CD1c-positive myeloid dendritic cell (primary cell): ENCODE data around the gene KRT31.
"Not testable (repeated sequence)": the region's sequence is repeated elsewhere in the genome, so short reads cannot be mapped to it uniquely, and the experiment has no call there.

ENCODE experiments used
- DNase-seq: peaks from one replicate; pipeline ENCODE4 v3.0.0-alpha.2; 2016; ENCODE audit errors: extremely low spot score

KRT31 gene

DNA sequence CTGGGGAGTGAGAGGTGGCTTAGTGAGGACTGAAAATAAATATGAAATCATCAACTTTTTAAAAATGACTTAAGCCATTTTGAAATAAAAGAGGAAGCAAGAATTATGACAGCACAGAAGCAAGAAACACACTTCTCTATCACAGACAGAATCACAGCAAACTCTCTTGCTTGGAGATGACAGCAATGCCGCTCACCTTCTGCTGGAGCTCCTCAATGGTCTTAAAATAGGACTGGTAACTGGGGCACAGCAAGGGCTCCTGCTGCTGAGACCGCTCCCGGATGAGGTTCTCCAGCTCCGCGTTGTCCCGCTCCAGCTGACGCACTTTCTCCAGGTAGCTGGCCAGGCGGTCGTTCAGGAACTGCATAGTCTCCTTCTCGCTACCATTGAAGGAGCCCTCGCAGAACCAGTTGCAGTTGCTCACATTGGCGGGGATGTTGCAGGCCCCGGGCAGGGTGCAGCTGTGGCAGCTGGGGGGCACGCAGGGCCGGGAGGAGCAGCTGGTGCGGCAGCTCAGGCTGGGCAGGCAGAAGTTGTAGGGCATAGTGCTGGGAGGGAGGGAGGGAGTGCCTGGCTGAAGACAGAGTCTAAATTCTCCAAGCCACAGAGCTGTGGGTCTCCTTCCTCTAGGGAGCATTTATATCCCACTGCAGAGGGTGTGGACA is at the start of gene KRT31:
KRT31 (minus strand) TSS at position 613 of the 665 bp plus-strand sequence; CDS start at position 544, 69 bp downstream.
- DNase-seq: peak; percentile 18

DNA sequence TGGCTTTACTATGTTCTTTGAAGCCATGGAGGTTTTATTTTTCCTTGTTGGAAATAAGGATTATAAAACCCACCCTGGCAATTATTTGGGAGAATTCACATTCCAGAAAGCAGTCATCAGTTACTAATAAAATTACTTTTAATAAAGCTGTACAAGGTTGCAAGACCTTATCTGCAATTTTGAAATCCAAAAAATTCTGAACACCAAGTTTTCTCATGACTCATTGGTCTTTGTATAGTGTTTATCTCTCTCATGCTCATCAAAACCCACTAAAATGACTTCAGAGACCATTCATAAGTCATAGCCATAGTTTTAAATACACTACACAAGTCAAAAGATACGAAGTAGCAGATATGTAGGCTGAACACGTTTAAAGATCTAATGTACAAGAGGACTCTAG is 49.4 kb upstream of the KRT31 start:
- DNase-seq: no peak

DNA sequence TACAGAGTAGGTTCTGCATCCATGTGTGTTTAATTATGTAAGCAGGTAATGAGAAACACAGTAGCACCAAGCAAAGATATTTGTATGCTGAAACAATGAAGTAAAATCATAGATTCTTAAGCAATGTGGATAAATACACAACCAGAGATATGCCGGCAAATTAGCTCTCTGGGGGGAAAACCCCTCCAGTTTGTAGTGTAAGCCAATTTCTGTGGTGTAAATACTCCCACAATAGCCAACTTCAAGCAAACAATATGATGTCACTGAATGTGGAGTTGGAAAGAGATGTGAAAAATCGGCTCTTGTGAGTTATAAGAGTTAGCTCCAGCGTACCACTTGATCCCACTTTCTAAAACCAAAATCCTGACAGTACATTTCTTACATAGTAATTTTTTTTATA is 47.2 kb upstream of the KRT31 start:
- DNase-seq: no peak

DNA sequence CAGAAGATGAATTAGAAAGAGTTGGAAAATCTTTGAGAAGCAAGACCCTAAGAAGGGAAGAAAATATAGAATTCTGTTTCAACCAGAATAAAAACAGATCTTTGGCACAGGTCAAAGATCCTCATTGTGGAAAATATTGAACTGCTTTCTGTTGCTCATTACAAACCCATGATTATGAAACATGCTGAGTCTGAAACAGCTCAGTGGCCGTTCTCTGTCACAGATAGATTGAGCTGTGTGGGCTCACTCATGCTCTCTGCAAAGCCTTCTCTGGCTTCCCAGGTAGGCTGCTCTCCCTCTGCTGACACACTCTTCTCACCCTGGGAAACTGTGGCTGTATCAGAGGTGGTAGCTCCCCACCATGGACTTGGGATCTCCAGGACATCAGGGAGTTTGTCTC is 46.8 kb upstream of the KRT31 start:
- no peak for DNase-seq

DNA sequence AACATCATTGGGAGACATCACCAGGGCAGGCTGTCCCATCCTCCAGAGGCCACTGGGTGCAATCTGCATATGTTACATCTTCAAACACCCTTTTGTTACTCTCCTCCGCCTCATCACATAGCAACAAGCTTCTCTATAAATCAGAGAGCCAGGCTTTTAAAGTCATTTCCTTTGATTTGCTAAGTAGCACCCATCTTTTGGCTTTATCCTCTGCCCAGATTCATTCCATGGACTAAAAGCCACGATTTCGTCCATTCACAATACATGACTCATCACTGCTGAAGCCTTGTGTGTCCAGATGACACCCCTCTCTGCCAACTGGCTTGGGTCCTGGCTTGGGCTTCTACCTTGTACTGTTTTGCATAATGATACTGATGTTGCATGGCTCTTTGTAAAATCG is 45.3 kb upstream of the KRT31 start:
- no peak for DNase-seq

DNA sequence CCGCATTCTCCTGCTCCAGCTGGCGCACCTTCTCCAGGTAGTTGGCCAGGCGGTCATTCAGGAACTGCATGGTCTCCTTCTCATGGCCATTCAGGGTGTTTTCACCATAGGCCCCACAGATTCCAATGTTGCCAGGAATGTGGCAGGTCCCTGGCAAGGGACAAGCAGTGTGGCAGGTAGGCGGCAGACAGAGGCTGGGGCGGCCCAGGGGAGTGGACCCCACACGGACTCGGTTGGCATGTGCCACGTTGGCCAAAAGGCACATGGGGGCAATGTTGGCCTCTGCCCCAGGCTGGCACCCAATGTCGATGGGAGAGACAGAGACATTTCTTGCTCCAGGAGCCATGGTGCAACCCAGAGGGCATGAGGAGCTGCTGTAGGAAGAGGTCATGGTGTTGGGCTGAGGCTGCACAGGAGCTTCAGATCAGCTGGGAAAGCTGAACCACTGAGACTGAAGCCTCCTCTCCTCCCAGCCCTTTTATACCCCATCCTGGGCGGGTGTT is 43.2 kb upstream of the KRT31 start, which contains the start of gene KRT38:
KRT38 (minus strand) TSS at position 453 of the 503 bp plus-strand sequence; CDS start at position 391, 62 bp downstream.
- no peak for DNase-seq

DNA sequence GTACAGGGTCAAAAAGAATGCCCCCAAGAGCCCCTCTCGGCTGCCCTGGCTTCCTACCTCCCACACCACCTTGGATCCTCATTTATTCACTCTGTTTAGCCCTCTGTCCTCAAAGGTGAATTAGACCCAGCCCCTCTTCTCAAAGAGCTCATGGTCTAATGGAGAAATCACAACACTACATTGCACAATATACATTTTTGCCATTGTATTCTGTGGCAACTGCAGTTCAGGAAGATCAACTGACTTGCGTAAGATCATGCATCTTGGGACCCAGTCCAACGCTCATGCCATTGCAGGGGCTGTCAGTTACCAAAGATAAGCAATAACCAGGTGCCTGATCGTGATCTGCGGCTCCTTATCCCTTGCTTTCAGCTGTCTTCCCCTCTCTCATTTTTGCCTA is 42.0 kb upstream of the KRT31 start:
- no peak for DNase-seq

DNA sequence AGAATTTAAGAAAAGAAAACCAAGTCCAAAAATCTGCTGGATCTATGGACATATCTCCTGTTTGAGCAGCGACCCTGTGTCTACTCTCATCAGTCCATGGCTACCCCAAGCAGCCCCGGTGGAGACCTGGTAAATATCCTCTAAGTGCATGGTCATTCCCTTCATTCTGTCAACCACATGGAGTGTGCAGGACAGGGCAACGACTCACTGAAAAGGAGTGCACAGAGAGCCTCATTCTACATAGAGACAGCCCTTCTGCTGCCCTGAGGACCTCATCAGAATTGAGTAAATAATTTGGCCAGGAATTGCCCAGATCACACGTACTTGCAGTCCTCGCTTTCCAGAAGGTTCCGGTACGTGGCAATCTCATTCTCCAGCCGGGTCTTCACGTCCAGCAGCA is 40.4 kb upstream of the KRT31 start:
- no peak for DNase-seq

DNA sequence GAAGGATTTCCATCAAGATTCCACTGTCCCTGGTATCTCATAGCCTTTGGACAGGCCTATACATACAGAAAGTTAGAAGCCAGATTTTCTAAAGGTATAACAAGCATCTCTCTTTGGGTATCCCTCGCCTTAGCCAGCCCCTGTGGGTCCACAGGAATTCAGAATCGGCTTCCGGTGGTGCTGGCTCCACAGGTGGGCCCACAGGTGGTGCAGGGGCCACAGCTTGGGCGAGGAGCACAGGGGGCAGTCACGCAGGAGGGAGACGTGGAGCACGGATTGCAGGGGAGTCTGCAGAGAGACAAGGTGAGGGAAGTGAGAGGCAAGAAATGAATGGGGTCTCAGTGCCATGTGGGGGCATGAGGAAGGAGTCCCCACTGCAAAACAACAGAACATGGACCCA is 39.8 kb upstream of the KRT31 start:
- no peak for DNase-seq

DNA sequence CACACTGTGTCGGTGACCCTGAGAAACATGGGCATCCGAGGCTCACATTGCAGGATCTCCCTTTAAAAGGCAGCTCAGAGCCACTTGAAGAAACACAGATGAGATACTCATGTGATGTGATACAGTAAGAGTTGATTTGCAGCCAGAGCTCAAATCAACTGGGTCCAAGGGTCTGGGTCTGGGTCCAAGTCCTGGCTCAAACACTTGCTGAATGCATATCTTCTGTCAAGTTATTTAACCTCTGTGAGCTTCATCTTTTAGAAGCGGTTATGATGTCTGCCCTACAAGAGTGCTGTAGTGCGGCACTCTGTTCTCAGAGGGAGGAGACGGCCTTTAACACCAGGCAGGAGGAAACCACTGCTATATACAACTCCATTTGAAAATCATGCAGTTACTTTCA is 37.0 kb upstream of the KRT31 start:
- DNase-seq: no peak

DNA sequence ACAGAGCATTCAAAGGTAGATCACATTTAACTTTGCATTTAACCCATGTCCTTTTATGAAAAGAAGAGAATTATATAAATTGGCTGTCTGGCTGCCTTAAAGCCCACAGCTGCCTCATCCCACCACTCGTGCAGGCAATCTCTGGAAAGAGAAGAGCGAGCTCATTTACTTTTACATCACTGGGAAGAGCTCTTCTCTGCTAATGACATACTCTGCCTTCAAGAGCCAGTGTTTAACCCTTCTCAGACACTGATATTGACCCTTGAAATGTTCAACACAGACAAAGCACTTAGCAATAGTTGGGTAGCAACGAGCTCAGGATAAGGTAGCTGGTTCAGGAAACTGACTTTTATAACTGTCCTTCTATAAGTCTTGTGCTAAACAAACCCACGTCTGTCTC is 36.6 kb upstream of the KRT31 start:
- no peak for DNase-seq

DNA sequence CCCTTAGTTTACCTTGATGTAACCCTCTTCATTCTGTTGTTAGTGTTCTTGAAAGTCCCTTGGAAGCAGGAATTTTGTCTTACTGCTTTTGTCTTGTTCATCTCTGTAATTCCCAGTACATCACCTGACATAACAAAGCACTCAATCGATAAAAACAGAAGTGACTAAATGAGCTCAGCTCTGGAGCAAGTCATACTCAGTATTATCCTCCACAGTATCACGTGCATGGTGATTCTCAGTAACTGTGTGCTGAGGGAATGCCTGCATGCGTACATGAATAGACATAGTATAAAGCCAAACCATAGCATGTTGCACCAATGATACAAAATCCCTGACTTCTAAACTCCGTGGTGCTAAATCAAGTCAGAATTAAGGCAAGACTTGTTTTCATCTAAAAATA is 36.2 kb upstream of the KRT31 start:
- no peak for DNase-seq

DNA sequence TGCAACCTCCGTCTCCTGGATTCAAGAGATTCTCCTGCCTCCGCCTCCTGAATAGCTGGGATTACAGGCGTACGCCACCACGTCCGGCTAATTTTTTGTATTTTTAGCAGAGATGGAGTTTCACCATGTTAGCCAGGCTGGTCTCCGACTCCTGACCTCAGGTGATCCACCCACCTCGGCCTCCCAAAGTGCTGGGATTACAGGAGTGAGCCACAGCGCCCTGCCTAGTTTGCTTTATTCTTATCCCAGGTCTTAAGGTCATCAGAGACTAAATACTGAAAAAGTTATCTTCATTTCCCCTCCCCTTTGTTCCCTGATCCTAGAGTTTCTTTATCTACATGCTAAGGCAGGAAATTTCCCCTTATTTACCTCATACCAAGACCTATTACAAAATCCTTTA is 33.0 kb upstream of the KRT31 start:
- DNase-seq: not testable (repeated sequence)

DNA sequence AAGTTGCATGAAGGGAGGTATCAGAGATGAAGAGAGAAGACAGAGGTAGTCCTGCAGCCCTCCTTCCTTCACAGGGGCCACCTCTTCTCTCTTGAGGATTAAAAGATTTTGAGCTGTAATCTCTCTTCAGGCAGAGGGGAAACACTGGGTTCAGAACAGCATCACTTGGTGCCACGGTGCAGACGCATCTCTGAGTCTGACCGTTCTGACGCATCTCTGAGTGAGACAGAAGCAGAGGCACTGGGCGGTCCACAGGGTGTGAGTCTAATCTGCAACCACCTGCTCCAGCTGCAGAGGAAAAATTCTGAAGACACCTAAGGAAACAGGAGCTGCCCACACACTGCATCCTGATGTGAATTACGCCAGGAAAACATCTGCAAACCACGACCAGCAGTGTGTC is 32.3 kb upstream of the KRT31 start:
- no peak for DNase-seq

DNA sequence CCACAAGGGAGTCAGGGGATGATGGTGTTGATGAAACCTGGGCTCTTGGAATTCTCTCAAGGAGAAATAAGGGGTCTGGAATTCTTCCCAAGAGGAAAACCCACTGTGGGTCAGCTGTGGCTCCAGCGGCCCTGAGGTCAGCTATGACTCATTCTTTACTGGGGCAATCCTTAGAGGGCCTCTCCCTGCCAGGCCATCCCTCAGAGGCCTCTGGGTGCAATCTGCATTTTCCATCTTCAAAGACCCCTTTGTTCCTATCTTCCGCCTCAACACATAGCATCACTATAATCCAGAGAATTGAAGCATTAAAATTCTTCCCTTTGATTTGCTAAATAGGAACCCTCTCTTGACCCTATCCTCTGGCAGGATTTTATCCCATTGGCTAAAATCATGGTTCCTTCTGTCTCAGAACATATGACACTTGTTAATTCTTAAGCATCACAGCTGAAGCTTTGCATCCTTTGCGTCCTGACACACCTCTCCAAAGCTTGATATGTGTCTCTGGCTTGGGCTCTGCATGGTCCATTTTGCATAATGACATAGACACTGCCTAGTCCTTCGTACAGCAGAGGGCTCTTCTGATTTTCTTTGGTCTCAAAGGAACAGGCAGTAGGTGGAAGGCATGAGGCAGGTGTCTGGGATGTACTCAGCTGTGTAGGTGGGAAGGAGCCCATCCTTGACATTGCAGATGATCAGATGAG is 31.3 kb upstream of the KRT31 start:
- no peak for DNase-seq

DNA sequence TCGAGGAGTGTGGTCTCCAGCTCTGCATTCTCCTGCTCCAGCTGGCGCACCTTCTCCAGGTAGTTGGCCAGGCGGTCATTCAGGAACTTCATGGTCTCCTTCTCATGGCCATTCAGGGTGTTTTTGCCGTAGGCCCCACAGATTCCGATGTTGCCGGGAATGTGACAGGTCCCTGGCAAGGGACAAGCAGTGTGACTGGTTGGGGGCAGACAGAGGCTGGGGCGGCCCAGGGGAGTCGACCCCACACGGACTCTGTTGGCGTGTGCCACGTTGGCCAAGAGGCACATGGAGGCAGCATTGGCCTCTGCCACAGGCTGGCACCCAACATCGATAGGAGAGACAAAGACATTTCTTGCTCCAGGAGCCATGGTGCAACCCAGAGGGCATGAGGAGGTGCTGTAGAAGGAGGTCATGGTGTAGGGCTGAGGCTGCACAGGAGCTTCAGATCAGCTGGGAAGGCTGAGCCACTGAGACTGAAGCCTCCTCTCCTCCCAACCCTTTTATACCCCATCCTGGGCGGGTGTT is 26.8 kb upstream of the KRT31 start, which contains the start of gene KRT37:
KRT37 (minus strand) TSS at position 475 of the 525 bp plus-strand sequence; CDS start at position 413, 62 bp downstream.
- DNase-seq: no peak

DNA sequence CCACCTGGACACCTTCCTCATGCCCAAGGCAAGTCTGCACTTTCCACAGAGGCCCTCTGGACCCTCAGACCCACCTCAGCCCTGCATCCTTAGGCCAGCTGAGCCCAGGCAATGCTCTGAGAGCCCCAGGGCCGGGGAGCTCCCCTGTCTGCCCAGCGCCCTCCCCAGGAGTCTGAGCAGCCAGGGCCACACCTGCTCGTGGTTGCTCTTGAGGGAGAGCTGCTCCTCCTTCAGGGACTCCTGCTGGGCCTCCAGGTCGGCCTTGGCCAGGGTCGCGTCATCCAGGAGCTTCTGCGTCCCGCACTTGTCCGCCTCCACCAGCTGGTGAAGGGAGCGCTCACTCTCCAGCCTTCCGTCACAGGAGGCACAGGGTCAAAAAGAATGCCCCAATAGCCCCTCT is 25.2 kb upstream of the KRT31 start:
- DNase-seq: not testable (repeated sequence)

DNA sequence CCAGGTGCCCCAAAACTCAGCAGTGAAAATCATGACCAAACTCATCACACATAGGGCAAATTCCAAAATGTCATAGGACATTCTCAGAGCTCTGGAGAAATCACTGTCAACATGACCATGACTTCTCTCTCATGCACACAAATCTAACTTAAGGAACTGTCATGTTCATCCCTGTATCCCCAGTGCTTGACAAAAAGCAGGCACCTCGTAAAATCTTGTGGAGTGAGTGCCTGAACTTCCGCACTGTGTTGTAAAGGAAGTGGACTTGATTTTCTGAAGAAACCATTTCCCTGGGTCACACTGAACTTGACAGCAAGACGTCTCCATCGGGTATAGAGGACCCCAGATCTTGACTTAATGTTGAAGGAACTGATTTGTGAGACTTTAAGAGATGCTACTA is 24.2 kb upstream of the KRT31 start:
- no peak for DNase-seq

DNA sequence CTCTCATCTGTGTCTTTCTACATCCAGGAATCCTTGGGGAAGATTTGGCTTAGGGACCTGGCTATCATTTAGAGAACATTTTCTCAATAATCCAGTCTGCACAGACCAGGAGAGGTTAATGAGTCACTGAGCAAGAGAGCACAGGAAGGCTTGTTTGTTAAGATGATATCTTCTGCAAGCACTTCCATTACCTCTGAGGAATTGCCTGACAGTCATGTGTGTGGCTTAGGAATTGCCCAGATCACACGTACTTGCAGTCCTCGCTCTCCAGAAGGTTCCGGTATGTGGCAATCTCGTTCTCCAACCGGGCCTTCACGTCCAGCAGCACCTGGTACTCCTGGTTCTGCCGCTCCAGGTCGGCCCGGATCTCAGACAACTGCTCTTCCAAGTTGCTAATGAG is 23.7 kb upstream of the KRT31 start:
- no peak for DNase-seq

DNA sequence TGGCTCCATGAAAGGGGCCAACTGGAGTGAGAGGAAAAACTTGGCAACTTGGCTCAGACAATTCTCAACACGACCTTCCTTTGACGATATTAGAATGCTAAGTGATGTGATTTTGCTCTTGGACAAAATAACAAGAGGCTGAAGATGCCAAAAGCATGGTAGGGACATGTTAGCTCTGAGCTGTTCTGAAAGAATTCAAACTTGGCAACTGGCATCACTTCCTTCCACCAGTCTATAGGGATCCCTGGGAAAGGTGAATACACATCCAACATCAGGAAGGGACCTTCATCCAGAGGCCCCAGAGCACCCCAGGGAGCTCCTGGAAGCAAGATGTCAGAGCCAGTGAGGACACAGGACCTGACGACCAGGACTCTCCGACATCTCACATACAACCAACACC is 22.7 kb upstream of the KRT31 start:
- DNase-seq: no peak

DNA sequence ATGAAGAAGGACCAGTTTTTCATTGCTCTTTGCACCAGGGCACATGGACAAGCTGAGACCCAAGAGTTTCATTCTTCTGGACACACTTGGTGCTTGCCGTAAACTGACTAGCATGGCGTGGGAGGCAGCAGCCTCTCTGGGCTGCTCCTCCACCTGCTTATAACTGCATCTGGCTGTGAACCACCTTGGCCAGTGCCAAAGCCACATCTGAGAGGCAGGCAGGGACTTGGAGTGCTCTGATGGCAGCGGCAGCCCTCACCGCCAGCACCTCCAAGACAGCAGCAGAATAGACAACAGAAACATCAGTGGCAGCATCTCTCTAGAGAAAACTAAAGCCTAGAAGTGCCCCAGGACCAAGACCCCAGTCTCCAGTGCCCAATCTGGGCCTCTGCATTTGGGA is 22.3 kb upstream of the KRT31 start:
- no peak for DNase-seq

DNA sequence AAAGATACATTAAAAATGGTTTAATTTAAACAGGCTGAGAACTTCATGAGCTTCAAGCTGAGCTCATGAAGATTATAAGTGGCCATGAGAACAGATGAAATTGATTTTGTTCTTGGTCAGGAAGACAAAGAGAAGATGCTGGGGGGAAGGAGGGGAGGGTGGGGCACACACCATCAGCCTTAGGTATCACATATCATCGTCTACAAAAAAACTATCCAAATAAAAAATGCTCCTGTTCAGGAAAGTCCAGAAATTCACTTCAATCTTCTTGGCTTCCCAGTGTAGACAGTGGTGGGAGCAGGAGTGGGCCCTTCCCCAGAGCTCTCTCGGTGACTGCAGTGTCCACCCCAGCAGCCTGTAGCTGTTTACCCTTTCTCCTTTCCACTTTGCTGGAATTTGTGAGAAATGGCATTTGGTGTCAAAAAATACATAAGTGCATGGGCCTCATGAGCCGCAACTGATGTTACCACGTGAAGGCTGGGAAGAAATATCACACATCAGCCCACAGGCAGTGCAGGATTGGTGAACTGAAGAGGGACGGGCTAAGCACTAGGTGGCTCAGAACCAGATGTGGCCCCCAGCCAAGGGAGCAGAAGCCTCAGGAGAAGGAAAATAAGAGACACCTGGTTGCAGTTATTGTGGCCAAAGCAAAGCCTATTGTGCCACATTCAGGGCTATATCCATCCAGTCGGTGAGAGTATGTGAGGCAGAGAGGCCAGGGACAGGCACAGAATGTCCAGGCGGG is 20.9 kb upstream of the KRT31 start:
- DNase-seq: no peak
